Naive thymus-derived CD4-positive, alpha-beta T cell (primary cell): ENCODE measurements around the gene GLA. TPM values are rescaled to one million over a fixed set of nuclear protein-coding genes. Genes with fewer than 3 reads are reported as not detected.
A peak's percentile ranks its signal among the peaks of the same experiment; 100 is the strongest.

Source experiments
- ATAC-seq: fragments of 150-1000 bp; cut with Tn5 transposase; 2 replicates; pipeline ENCODE4 v1.10.0; 2021; ENCODE audit warnings: mild to moderate bottlenecking, moderate library complexity
- CTCF ChIA-PET: fragments of 350-600 bp; sonication (Branson Sonifier 250); formaldehyde crosslinking; loops from one replicate; lab custom pipeline; 2021; ENCODE audit warnings: antibody characterized with exemption; lab: Charles Lee
- POLR2A ChIA-PET: fragments of 350-600 bp; sonication (Branson Sonifier 250); formaldehyde crosslinking; loops from one replicate; lab custom pipeline; 2021; ENCODE audit warnings: antibody characterized with exemption, inconsistent platforms; lab: Charles Lee
- DNase-seq, 9 donors: peaks; one replicate each; pipeline versions ENCODE4 v3.0.0 to v3.0.0-alpha.2; 2020 to 2022; ENCODE audit warnings: mixed read lengths in 1 of 9
- H3K27ac ChIP-seq: one replicate; pipeline ENCODE4 v1.7.0; 2013; ENCODE audit warnings: mild to moderate bottlenecking, low read depth, low read length, moderate library complexity
- H3K27me3 ChIP-seq, 2 donors: one replicate each; pipeline ENCODE4 v1.7.0; 2013; ENCODE audit warnings: low read length in 2 of 2, mild to moderate bottlenecking in 2 of 2, moderate library complexity in 2 of 2; ENCODE audit not compliant: control insufficient read depth in 2 of 2, insufficient read depth in 2 of 2
- H3K36me3 ChIP-seq, 3 experiments: 1 replicate in 2 of 3; 2 replicates in 1 of 3; pipeline ENCODE4 v1.7.0; 2013; ENCODE audit warnings: low read length in 3 of 3, mild to moderate bottlenecking in 3 of 3, moderate library complexity in 1 of 3; ENCODE audit not compliant: insufficient read depth in 3 of 3, control insufficient read depth in 2 of 3
- H3K4me1 ChIP-seq, 2 donors: one replicate each; pipeline ENCODE4 v1.7.0; 2013; ENCODE audit warnings: low read length in 2 of 2, mild to moderate bottlenecking in 2 of 2, moderate library complexity in 1 of 2; ENCODE audit not compliant: control insufficient read depth in 2 of 2, insufficient read depth in 2 of 2
- H3K4me3 ChIP-seq: 2 replicates; pipeline ENCODE4 v1.7.0; 2013; ENCODE audit warnings: mild to moderate bottlenecking, low read length
- H3K9me3 ChIP-seq, 3 experiments: 1 replicate in 2 of 3; 2 replicates in 1 of 3; pipeline ENCODE4 v1.7.0; 2013; ENCODE audit warnings: low read length in 3 of 3; ENCODE audit not compliant: control insufficient read depth in 2 of 3
- H3K27ac Mint-ChIP-seq, 9 donors: one replicate each; pipeline ENCODE4 v1.8.0; 2020 to 2022; ENCODE audit warnings: mixed read lengths in 9 of 9, mild to moderate bottlenecking in 8 of 9, moderate library complexity in 5 of 9, inconsistent platforms in 2 of 9
- H3K27me3 Mint-ChIP-seq, 5 donors: one replicate each; pipeline ENCODE4 v1.8.0; 2021 to 2022; ENCODE audit warnings: mixed read lengths in 5 of 5, mild to moderate bottlenecking in 1 of 5
- H3K36me3 Mint-ChIP-seq, 5 donors: one replicate each; pipeline ENCODE4 v1.8.0; 2020 to 2022; ENCODE audit warnings: mixed read lengths in 5 of 5, mild to moderate bottlenecking in 3 of 5, inconsistent platforms in 1 of 5
- H3K4me1 Mint-ChIP-seq, 7 donors: one replicate each; pipeline ENCODE4 v1.8.0; 2020 to 2022; ENCODE audit warnings: mixed read lengths in 7 of 7, mild to moderate bottlenecking in 3 of 7, inconsistent platforms in 1 of 7
- H3K4me3 Mint-ChIP-seq, 10 donors: one replicate each; pipeline ENCODE4 v1.8.0; 2020 to 2022; ENCODE audit warnings: mild to moderate bottlenecking in 10 of 10, mixed read lengths in 10 of 10, moderate library complexity in 6 of 10, inconsistent platforms in 2 of 10
- H3K9me3 Mint-ChIP-seq, 11 donors: one replicate each; pipeline ENCODE4 v1.8.0; 2020 to 2022; ENCODE audit warnings: mixed read lengths in 11 of 11, mild to moderate bottlenecking in 4 of 11, inconsistent platforms in 1 of 11, moderate library complexity in 1 of 11
- intact Hi-C, 2 donors: fragments of 100-400 bp; cut with micrococcal nuclease; formaldehyde crosslinking; loops; one replicate each; pipeline ENCODE4 v1.15.1; 2023
- polyA plus RNA-seq, 2 donors: library from polyadenylated mRNA; unstranded; fragments of 300-500 nt; fragmentation: Illumina TruSeq; gene quantifications; one replicate each; pipeline ENCODE4 v1.2.3, GENCODE V29; 2021
- total RNA-seq, 6 experiments: library from RNA in 5 of 6; stranded (reverse) in 5 of 6; gene quantifications; 1 replicate in 5 of 6; 2 replicates in 1 of 6; pipeline ENCODE4 v1.2.3 and lab custom pipeline; 2021 to 2026

Gene GLA
- total and polyA plus RNA-seq, 7 experiments from 2014 or later = 10.9 to 40.1 (median 17.3) TPM

DNA sequence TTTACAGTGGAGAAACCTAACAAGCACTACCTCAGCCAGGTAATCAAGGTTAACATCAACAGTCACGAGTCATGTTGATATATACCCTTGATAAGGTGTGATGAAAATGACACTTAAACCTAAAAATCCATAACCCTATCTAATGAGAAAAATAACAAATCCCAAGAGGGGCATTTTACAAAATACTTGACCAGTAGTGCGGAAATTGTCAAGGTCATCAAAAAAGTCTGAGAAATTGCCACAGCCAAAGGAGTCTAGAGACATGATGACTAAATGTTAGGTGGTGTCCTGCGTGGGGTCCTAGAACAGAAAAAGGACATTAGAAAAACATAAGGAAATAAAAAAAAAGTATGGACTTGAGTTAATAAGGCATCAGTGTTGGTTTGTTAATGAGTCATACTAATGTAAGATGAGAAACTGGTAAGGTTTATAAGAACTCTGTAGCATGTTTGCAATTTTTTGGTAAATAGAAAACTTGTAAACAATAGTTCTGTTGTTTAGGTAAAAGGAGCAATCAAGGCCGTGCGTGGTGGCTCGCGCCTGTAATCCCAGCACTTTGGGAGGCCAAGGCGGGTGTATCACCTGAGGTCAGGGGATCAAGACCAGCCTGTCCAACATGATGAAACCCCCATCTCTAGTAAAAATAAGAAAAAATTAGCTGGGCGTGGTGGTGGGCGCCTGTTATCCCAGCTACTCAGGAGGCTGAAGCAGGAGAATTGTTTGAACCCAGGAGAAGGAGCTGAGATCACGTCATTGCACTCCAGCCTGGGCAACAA is 14.0 kb downstream of the GLA start:
- Mint-ChIP-seq H3K36me3 (peaks cover 0 to 29% (median 0%) of the 10 kb centered on the region in 5 donors), H3K4me1 (peaks cover 0 to 32% (median 18%) of the 10 kb centered on the region in 7 donors), H3K27ac (peak overlapping the region in 4 of 9 donors; percentile 25 to 59 (median 44)), H3K9me3 (no peaks in the 10 kb centered on the region), H3K4me3 (peak overlapping the region in 2 of 10 donors; percentile 9 to 37), H3K27me3 (no peaks in the 10 kb centered on the region)
- peaks cover 0 to 3% (median 0%) of the 10 kb centered on the region in 3 experiments for H3K36me3 ChIP-seq
- CTCF ChIA-PET = interaction anchor here (0.8 kb wide), 1 partner anchor 1981 kb away, joined by 3 read pairs; no protein-coding TSS in a partner anchor
- no peaks in the 10 kb centered on the region for H3K27me3 ChIP-seq
- H3K27ac ChIP-seq = peak overlapping the region; percentile 5
- DNase-seq (no peak), ATAC-seq (no peak)
- no peak overlapping the region for H3K4me3 ChIP-seq
- intact Hi-C loops = loop anchor here in 1 of 2 donors (5.0 kb wide), 2 partner anchors 296 to 756 kb away; partner anchors contain the start of genes CENPI and TSPAN6
- no peaks in the 10 kb centered on the region for H3K9me3 ChIP-seq
- POLR2A ChIA-PET = no interaction called here
- H3K4me1 ChIP-seq = peaks cover 4 to 5% of the 10 kb centered on the region in 2 donors

DNA sequence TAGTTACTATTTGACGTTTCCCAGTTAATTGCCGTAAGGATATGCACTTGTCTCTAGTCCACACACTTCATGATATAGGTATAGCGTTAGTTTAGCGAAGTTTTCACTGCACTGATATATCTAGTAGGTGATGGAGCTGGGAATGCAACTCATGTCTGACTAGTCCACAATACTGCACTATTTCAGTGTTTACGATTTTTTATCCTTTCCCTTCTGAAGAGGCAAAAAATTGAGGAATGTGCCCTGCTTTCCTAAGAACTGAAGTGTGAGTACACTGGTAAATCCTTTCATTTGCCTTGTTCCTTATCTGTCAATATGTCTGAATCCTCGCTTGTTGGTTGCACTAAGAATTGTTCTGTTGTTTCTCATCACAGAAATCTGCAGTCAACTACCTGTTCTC is 15.9 kb downstream of the GLA start:
- ATAC-seq (no peak), DNase-seq (no peak)
- Histone ChIP-seq H3K4me3 (peak overlapping the region; percentile 66), H3K36me3 (peaks cover 0 to 3% (median 0%) of the 10 kb centered on the region in 3 experiments), H3K9me3 (no peaks in the 10 kb centered on the region), H3K27me3 (no peaks in the 10 kb centered on the region), H3K27ac (peak overlapping the region; percentile 80), H3K4me1 (peaks cover 4 to 5% of the 10 kb centered on the region in 2 donors)
- CTCF ChIA-PET = no interaction called here
- Mint-ChIP-seq H3K4me3 (peak overlapping the region; percentile 81 to 96 (median 90)), H3K27ac (peak overlapping the region; percentile 80 to 97 (median 94)), H3K9me3 (no peaks in the 10 kb centered on the region), H3K36me3 (peaks cover 0 to 29% (median 0%) of the 10 kb centered on the region in 5 donors), H3K27me3 (no peaks in the 10 kb centered on the region), H3K4me1 (peaks cover 0 to 32% (median 18%) of the 10 kb centered on the region in 7 donors)
- intact Hi-C loops = loop anchor here in 1 of 2 donors (2.0 to 5.0 kb wide), 3 partner anchors 295 to 755 kb away; partner anchors contain the start of genes CENPI, CSTF2 and TSPAN6
- POLR2A ChIA-PET = interaction anchor here (1.0 kb wide), 1 partner anchor 15 kb away, joined by 3 read pairs; the partner anchor contains the start of gene GLA

DNA sequence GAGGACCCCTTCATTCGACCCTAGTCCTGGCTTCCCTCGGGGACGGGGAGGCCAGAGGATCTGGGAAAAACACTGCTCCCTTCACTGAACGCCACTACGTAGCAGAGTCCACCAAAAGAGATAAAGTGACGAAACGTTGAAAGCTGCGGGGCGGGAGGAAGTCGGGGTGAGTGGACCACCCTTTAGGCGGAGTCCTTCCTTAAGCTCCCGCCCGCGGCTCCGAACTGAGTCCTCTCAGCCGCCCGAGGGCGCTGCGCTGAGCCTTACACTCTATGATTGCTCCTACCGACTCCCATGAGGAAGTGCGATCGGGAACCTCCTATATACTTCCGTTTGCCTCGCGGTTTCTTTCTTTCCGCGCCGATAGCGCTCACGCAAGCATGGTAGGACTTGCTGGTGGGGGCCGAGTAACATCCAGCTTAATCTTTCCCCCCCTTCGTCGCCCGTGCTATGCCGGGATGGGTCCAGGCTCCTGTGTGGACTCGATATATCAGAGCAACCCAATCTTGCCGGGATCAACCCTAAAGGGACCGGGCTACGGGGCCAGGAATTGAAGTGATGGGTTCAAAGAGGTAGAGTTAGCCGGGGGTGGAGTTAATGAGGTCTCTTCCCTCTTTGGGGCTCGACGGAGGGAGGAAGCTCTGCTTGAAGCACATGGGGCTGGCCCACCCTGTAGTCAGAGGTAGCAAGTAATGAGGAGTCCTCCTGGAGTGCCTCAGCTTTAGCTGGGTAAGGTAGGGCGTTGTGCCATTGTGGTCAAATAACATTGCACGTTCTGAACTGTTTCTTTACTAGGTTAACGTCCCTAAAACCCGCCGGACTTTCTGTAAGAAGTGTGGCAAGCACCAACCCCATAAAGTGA is 16.8 kb downstream of the GLA start, which contains the start of gene RPL36A:
Gene RPL36A (plus strand): TSS at position 348 of the 862 bp plus-strand sequence. CDS start 33 bp downstream, at position 381.
- Mint-ChIP-seq H3K27ac (peak within 1 kb of the TSS; percentile 80 to 97 (median 94)), H3K27me3 (no peaks in the 10 kb centered on the region), H3K4me3 (peak within 1 kb of the TSS; percentile 81 to 96 (median 90)), H3K4me1 (peaks cover 0 to 35% (median 18%) of the 10 kb centered on the region in 7 donors), H3K9me3 (peaks cover 0 to 1% (median 0%) of the 10 kb centered on the region in 11 donors), H3K36me3 (peaks cover 0 to 29% (median 0%) of the 10 kb centered on the region in 5 donors)
- Histone ChIP-seq H3K36me3 (peaks cover 0 to 3% (median 0%) of the 10 kb centered on the region in 3 experiments), H3K4me1 (peaks cover 4 to 5% of the 10 kb centered on the region in 2 donors), H3K27ac (peak within 1 kb of the TSS; percentile 80), H3K4me3 (peak within 1 kb of the TSS; percentile 66), H3K9me3 (no peaks in the 10 kb centered on the region), H3K27me3 (no peaks in the 10 kb centered on the region)
- intact Hi-C loops = loop anchor here (1.0 to 5.0 kb wide), 7 partner anchors 17 to 754 kb away; partner anchors contain the start of genes HNRNPH2 (in 2 of the 2), TIMM8A (in 2 of the 2), CENPI (in 1 of the 2) and CSTF2 (in 1 of the 2)
- DNase-seq = peak; percentile 41 to 75 (median 66)
- ChIA-PET CTCF (interaction anchor here (0.5 to 1.4 kb wide), 3 partner anchors 27 to 406 kb away, joined by 3 to 4 read pairs (median 3); no protein-coding TSS in a partner anchor), POLR2A (interaction anchor here (0.9 to 1.4 kb wide), 6 partner anchors 10 to 541 kb away, joined by 3 to 7 read pairs (median 4); partner anchors contain the start of genes GLA, HNRNPH2 and ZMAT1)
- ATAC-seq = peak; percentile 97

DNA sequence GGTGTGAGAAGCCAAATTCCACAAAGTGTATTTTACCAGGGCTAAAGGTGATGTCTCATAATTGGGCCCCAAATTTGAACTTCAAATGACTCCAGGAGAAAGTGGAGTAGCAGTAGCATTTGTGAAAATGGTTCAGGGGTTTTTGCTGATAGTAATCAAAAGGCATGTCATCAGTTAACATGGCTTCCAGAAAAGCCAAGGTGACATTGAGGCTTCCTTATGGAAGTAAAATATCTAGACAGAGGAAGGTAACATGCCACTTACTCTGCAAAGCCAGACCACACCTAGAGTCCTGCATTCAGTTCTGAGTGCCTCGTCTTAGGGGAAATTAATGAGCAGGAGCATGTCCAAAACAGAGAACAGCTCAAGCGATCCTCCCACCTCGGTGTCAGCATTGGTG is 19.1 kb downstream of the GLA start:
- Histone ChIP-seq H3K27me3 (no peaks in the 10 kb centered on the region), H3K36me3 (peaks cover 0 to 3% (median 0%) of the 10 kb centered on the region in 3 experiments), H3K4me3 (no peak overlapping the region), H3K4me1 (peaks cover 4 to 5% of the 10 kb centered on the region in 2 donors), H3K27ac (no peak overlapping the region), H3K9me3 (no peaks in the 10 kb centered on the region)
- H3K27me3 Mint-ChIP-seq = no peaks in the 10 kb centered on the region
- peaks cover 0 to 28% (median 15%) of the 10 kb centered on the region in 7 donors for H3K4me1 Mint-ChIP-seq
- intact Hi-C loops = no loop called here
- no peak for DNase-seq
- H3K36me3 Mint-ChIP-seq = peaks cover 0 to 21% (median 0%) of the 10 kb centered on the region in 5 donors
- no peak overlapping the region for H3K4me3 Mint-ChIP-seq
- H3K9me3 Mint-ChIP-seq = peaks cover 0 to 1% (median 0%) of the 10 kb centered on the region in 11 donors
- ATAC-seq = no peak
- no peak overlapping the region for H3K27ac Mint-ChIP-seq
- ChIA-PET POLR2A (no interaction called here), CTCF (interaction anchor here (1.2 kb wide), 1 partner anchor 27 kb away, joined by 5 read pairs; no protein-coding TSS in a partner anchor)

GRCh38 chrX:101386542-101386885 is 21.2 kb downstream of the GLA start:
- DNase-seq = no peak
- POLR2A ChIA-PET = no interaction called here
- H3K4me3 ChIP-seq = no peak overlapping the region
- no peak overlapping the region for H3K27ac ChIP-seq
- H3K27me3 Mint-ChIP-seq = no peaks in the 10 kb centered on the region
- no peak overlapping the region for H3K4me3 Mint-ChIP-seq
- no peaks in the 10 kb centered on the region for H3K36me3 ChIP-seq
- no peaks in the 10 kb centered on the region for H3K27me3 ChIP-seq
- H3K9me3 Mint-ChIP-seq = peaks cover 0 to 1% (median 0%) of the 10 kb centered on the region in 11 donors
- H3K9me3 ChIP-seq = no peaks in the 10 kb centered on the region
- no peak overlapping the region for H3K27ac Mint-ChIP-seq
- peaks cover 0 to 5% (median 0%) of the 10 kb centered on the region in 5 donors for H3K36me3 Mint-ChIP-seq
- intact Hi-C loops = no loop called here
- H3K4me1 Mint-ChIP-seq = peaks cover 0 to 13% (median 7%) of the 10 kb centered on the region in 7 donors
- CTCF ChIA-PET = no interaction called here
- no peak for ATAC-seq
- peaks cover 0 to 5% of the 10 kb centered on the region in 2 donors for H3K4me1 ChIP-seq
